B cell (primary cell): Measurements from ENCODE around the gene NFATC2.

ENCODE experiments used
- CTCF ChIP-seq: fragments of 200-600 bp; IDR thresholded peaks from one replicate; pipeline ENCODE4 v1.8.0; 2022; ENCODE audit warnings: antibody characterized with exemption, mild to moderate bottlenecking
- EZH2 ChIP-seq: IDR thresholded peaks from 2 replicates; pipeline ENCODE4 v1.6.1; 2012; ENCODE audit warnings: borderline replicate concordance, low read depth, mild to moderate bottlenecking, moderate library complexity, low read length; ENCODE audit not compliant: insufficient read depth, poor library complexity, severe bottlenecking

GRCh38 chr20:51470907-51471411 is 71.6 kb downstream of the NFATC2 start:
- TF ChIP-seq CTCF: no peak
- TF ChIP-seq EZH2: no peak
